Measurements from ENCODE around the gene RHOA.
A peak's percentile ranks its signal among the peaks of the same experiment; 100 is the strongest.
"Not testable (repeated sequence)": the region's sequence is repeated elsewhere in the genome, so short reads cannot be mapped to it uniquely, and the experiment has no call there.

The RHOA gene

DNA sequence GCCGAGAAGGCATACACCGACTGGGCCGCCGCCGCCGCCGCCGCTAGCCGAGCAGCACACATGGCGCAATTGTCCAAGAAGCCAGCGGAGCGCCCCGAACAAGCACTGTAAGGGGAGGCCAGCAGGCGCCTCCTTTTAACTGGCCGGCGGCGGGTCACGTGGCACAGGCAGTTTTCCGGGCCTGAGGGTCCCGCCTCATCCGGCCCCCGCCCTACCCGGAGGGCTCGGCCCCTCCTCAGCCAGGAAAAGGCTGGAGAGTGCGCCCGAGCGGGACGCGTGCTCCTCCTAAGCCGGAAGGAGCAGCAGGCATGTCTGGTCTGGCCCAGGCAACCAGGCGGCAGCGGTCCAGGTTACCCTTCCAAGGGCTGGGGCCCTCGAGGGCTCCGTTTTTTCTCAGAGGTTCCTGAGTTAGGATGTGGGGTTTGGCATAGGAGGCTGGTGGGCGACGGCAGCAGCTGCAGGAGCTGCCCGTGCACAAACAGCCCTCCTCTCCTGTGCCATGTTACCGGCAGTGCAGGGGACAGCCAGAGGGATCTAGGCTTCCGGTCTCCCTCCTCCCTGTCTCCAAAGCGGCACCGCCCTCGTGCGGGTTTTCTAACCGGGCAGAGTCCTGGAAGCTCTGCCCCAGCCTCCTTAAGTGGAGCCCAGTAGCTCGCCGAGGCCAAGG lies 53.4 kb downstream of the RHOA start, which contains the start of gene GPX1:
Gene GPX1, minus strand, starts transcription at position 137 of the 667 bp plus-strand sequence. Its CDS starts 75 bp downstream, at position 62.
- DNase-seq, result peak; percentile 86

DNA sequence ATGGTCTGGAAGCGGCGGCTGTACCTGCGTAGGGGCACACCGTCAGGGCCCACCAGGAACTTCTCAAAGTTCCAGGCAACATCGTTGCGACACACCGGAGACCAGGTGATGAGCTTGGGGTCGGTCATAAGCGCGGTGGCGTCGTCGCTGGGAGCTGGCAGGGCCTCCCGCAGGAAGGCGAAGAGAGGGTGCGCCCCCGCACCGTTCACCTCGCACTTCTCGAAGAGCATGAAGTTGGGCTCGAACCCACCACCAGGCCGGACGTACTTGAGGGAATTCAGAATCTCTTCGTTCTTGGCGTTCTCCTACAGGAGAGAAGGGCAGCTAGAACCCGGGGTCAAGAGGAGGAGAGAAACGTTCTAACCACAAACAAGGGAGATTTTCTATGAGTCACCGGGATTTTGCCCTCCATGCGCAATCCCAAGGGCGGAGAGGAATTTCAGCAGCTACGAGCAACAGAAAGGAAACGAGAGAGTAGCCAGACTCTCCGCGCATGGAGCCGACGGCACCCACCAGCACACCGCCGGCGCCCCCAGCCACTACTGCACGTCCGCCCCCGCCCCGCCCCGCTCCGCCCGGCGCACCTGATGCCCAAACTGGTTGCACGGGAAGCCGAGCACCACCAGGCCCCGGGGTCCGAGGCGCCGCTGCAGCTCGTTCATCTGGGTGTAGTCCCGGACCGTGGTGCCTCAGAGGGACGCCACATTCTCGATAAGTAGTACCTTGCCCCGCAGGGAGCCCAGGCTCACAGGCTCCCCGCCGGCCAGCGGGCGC lies 54.1 kb downstream of the RHOA start:
- peak; percentile 82 for DNase-seq

DNA sequence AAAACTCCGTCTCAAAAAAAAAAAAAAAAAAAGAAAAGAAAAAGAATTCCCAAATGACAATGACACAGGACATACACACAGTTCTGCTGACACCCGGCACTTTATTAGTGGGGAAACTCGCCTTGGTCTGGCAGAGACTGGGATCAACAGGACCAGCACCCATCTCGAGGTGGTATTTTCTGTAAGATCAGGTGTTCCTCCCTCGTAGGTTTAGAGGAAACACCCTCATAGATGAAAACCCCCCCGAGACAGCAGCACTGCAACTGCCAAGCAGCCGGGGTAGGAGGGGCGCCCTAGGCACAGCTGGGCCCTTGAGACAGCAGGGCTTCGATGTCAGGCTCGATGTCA lies 54.7 kb downstream of the RHOA start:
- not testable (repeated sequence) for DNase-seq

DNA sequence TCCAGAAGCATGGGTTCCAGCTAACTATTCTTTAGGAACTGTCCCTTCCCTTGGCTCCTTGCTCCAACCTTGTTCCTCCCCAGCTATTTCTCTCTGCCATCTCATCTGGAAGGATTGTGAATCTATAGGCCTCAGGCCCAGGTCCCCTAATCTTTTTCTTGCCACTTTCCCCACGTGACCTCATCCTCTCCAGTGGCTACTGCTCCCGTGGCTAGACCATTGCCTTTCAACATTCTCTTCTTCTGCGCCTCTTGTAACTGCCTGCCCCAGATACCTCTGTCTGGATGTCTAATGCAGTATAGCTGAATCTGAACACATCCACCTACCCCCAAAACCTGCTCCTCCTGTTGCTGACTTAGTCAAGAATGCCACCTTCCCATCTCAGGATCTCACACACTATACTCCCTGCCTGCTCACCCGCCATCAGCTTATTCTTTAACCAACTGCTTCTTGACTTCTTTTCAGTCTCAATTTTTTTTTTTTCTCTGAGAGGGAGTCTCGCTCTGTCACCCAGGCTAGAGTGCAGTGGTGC lies 58.8 kb downstream of the RHOA start:
- no peak for DNase-seq

DNA sequence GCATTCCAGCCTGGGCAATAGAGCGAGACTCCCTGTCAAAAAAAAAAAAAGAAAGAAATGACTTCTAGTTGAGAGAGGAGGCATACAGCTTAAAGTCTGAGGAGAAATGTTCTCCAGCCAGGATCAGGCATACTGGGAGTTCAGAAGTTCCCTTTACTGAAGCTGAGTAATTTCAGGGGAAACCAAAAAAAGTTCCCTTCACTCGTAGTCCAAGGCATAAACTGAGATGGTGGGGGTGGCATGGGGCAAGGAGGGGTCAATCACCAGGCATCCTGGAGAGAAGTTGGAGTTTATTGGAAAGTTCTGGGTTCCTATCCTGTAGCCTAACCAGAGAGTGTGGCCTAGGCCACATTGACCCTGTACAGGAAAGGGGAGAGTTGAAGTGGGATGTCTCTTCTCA lies 59.5 kb downstream of the RHOA start:
- peak; percentile 24 for DNase-seq

DNA sequence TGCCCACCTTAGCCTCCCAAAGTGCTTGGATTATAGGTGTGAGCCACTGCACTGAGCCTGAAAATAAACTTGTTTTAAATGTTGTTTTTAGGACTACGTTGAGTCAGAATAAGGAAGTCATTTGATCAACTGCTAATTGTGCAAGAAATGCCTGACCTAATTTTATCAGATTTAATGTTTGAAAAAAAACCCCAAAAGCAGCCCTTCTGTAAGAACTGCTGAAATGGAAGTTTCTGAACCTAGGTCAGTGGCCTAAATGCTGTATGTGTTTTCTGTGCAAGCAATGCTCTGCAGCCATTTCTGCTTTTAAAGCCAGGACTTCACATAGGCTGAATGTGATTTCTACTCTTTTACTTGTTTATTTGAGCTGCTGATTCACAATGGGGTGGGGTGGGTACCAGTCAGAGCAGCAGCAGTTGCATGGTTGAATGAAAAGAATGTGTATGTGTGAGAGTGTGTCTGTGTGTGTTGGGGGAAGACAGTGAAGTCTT lies 60.2 kb downstream of the RHOA start:
- peak; percentile 98 for DNase-seq

DNA sequence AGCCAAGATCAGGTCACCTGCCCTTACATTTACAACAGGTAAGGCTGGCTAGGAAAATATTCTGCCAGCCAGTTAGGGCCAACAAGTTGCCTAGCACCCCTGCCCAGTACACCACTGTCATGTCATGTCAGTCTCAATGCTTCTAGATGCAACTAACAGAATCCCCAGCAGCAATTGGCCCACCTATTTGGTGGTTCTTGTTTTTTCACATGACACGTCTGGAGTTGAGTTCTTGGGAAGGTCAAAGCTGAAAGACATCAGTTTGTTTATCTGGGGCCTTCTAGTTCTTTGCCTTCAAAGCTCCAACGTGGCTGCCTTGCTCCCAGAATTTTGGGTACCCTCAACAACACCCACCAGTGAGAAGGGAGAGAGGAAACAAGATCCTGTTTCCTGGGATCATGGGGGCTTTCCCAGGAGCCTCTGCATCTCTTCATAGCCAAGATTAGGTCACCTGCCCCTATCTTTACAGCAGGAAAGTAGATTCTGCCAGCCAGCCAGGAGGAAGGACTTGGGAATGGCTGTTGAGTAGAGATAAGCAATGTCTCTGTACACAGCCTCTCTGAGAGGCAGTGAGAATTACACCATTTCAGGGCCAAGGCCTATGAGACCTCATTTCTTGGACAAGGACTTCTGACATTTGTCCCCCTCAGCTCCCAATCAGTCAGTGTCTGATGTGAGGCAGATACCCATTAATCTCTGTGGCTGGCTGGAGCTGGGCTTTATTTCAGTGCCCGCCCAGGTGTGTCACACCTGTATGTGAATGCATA lies 62.2 kb downstream of the RHOA start:
- no peak for DNase-seq

DNA sequence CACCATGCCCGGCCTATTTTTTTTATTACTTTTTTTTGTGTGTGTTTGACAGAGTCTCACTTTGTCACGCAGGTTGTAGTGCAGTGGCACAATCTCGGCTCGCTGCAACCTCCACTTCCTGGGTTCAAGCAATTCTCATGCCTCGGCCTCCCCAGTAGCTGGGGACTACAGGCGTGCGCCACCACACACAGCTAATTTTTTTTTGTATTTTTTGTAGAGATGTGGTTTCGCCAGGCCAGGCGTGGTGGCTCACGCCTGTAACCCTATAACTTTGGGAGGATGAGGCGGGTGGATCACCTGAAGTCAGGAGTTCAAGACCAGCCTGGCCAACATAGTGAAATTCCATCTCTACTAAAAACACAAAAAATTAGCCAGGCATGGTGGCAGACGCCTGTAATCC lies 63.4 kb downstream of the RHOA start:
- not testable (repeated sequence) for DNase-seq

DNA sequence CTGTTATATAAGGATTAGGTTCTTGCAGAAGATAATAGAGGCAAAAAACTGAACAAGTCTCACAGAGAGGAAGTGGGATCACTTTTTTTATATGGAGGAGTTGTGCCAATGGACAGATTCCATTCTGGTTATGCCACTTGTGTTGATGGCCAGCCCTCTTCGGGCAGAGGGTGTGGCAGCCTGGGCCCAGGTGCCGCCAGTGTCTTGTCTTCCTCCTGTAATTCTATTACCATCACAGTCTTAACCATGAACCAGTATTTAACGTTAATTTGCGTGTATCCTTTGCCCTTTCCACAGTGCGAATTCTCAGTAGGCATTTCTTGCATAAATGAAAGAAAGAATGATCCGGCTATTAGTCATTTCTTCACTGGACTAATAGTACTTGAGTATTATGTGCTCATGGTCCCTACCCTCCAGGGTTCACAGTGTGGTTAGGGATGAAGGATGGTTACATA lies 65.0 kb downstream of the RHOA start:
- no peak for DNase-seq

DNA sequence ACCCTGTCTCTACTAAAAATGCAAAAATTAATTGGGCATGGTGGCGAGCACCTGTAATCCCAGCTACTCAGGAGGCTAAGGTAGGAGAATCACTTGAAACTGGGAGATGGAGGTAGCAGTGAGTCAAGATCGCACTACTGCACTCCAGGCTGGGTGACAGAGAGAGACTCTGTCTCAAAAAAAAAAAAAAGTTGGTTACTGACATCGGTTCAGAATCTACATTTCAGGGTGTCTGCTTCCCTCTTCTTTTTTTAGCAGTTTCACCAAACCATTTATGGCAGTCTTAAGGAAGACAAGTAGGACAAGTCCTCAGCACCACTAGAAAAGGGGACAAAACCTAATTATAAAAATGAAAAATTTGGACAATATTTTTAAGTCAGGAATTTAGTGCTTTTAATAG lies 68.6 kb downstream of the RHOA start:
- DNase-seq, result no peak

DNA sequence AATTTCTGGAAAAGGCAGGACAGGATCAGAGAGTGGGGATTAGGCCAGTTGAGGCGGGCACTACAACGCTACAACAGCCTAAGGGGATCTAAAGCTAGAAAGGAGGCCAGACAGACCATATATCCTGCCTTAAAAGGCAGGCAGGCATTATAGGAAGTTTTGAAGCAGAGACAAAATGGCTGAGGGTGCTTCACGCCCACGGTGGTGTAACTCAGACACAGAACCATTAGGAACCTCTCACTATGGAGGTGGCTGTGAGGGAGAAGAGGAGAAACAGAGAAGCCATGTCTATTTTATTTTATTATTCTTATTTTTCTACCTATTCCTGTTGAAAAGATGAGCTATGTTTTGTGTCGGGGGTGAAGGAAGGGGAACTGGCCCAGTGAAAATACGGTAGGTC lies 69.8 kb downstream of the RHOA start:
- DNase-seq, result no peak

DNA sequence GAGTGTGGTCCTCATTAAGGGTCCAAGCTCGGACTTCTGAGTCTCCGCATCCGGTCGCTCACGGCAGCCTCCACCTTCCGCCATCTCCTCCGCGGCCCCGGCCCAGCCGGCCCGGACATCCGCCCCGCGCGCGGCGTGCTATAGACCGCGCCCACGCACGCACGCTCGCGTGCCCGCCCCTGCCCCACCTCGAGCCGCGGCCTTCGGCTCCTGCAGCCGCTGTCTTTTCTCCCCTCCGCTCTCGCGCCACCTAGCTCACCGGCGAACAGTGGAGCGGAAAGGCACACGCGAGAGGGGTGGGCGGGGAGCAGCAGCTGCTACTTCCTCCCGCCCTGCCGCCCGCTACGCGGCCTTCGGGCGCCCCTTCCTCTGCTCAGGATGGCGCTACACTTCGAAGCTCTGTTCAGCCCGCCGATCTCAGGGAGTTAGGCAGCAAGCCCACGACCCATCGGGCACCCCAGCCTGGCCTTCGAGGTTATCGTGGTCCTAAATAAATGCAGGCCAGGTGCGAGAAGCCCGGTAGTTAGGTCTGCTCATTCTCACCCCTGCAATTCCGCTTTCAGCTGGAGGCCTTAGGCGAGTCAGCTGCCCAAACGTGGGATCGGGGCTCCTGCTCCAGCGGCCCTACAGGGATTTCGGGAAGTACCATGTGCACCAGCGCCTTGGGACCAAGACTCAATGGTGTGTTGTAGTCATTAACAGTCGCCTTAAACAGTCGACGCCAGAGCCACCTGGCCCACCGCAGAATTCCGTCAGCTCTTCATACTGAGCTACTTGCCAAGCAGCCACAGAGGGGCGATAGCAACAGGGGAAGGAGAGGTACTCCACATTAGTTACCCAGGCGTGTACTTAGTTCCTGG lies 71.6 kb downstream of the RHOA start, which contains the start of gene USP4:
Gene USP4, minus strand, starts transcription at position 113 of the 860 bp plus-strand sequence. Its CDS starts 29 bp downstream, at position 84.
- DNase-seq, result peak; percentile 85

DNA sequence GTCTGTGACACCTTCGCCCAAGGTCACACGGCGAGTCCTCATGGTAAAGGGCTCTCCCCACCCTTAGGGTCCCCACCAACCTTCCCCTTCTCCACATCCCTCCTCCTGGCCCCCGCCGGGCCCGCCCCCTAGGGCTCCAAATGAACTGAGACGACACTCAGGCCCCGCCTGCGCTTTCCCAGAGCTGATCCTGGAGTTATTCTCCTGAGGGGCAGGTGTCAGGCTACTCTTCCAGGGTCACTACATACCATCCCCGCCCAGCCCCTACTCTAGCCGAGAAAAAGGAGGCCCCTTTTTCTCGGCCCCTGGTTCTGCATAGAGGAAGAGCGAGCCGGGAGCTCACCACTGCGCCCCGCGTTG lies 72.2 kb downstream of the RHOA start:
- DNase-seq, result peak; percentile 45

DNA sequence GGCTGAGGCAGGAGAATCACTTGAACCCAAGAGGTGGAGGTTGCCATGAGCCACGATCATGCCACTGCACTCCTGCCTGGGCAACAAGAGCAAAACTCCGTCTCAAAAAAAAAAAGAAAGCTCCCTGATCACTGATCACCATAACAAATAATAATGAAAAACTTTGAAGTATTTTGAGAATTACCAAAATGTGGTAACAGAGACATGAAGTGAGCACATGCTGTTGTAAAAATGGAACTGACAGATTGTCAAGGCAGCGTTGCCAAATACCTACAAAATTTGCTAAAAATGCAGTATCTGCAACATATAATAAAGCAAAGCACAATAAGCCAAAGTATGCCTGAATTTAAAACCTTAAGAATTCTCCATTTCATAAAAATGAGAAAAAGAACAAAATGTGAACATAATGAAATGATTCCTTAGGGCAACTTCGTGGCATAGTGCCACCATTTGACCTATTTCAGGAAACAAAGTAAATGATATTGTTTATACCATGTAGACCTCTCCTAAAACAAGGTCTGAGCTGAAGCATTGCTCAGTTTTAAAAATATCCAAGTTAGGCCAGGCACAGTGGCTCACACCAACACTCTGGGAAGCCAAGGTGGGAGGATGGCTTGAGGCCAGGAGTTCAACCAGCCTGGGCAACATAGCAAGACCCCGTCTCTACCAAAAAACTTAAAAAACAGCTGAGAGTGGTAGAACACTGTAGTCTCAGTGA lies 77.7 kb downstream of the RHOA start:
- no peak for DNase-seq

DNA sequence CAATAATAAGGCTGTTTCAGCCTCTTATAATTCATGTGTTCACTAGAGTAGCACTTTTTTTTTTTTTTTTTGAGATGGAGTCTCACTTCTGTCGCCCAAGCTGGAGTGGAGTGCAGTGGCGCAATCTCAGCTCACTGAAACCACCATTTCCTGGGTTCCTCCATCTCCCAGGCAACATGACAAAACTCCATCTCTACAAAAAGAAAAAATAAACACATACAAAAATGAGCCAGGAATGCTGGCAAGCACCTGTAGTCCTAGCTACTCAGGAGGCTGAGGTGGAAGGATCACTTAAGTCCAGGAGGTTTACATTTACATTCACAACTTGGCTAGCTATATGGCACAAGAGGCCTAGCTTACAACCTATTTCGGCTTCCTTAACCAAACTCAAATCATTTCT lies 78.7 kb downstream of the RHOA start:
- no peak for DNase-seq

DNA sequence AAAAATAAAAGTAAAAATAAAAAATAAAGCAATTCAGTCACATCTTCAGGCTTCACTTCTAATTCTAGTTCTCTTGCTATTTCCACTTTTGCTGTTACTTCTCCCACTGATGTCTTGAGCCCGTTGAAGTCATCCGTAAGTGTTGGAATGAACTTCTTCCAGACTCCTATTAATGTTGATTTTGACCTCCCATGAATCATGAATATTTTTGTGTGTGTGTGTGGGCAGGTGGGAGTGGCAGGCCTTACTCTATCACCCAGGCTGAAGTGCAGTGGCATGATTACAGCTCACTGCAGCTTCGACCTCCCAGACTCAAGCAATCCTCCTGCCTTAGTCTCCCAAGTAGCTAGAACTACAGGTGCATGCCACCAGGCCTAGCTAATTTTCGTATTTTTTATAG lies 82.6 kb downstream of the RHOA start:
- DNase-seq, result no peak

DNA sequence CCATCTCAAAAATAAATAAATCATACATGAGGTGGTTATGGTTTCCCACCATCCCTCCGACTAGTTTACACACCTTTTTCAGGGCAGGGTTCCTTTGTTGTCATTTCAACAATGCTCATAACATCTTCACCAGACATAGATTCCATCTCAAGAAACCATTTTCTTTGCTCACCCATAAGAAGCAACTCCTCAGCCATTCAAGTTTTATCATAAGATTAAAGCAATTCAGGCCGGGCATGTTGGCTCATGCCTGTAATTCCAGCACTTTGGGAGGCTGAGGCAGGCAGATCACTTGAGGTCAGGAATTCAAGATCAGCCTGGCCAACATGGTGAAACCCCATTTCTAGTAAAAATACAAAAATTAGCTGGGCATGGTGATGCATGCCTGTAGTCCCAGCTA lies 83.4 kb downstream of the RHOA start:
- DNase-seq, result not testable (repeated sequence)

DNA sequence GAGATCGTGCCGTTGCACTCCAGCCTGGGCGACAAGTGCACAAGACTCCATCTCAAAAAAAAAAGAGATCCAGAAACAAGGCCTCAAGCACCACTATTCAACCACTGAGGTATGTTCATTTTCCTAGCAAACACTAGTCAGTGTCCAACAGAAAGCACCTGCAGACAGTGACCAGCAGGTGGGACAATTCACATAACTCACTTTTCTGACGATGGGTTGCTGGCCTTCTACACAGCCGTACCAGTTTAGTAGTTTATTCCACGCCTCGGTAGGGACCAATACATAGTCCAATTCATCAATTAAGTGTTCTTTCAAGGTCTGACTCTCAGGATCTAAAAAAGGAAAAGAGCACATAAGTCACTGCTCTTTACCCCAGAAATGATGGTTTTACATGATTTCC lies 84.3 kb downstream of the RHOA start:
- no peak for DNase-seq

DNA sequence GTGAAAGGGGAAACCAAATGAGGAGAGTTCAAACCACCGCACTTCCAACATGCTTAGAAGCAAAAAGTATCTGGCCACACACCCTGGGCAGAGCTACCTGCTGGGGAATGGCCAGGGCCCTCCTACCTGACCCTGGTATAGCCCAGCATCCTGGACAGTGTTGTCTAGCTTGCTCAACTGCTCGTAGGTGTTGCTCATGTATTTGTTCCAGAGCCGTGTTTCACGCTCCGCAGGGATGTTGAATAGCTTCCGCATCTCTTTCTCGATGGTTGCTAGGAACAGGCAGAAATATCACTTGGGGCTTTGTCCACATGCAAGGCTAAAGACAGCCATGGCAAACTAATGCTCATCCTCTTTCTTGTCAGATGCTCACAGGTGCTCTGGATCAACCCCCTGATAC lies 87.0 kb downstream of the RHOA start:
- DNase-seq, result no peak

DNA sequence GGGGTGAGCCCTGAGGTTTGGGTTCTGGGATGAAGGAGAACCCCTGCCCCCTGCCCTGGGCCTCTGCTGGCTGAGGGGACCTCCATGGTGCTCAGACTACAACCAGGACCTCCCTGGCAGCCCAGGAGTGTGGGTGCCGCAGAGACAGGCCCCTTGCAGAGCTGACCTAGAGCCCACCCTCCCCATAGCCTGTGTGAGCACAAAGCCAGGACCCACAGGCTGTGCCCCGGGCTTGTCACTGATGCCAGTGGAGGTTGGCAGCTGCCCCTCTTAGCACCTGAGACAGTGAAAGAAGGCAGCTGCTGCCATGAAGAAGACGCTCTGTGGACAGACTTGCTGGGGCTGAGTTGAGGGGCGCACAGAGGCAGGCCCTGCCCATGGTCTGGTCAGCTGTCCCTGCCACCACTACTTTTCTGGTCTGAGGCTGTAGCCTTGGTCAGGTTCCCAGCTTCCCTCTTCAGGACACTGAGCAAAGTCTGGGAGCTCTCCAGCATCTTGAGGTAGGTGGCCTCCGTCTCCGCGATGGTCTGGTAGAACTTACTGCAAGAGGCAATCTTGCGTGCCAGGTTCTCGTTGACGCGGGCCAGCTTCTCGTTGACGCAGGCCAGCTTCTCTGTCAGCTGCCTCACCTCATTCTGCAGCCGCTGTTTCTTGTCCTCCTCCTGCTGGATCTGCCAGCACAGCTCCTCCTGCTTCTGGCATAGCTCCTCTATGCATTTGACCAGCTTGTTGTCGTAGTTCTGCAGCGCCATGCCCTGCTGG lies 94.9 kb downstream of the RHOA start:
- no peak for DNase-seq

Data from kidney glomerular epithelial cell (primary cell).